Stimulated activated memory B cell treated with anti-CD40 and anti-IgM and Interleukin-4, amounts not matched to agents 10 μg/mL and 1 μg/mL and 100 μg/mL, for 72 hours (primary cell): ENCODE results near the gene FAM118A.
"Not testable (repeated sequence)": the region's sequence is repeated elsewhere in the genome, so short reads cannot be mapped to it uniquely, and the experiment has no call there.

Source experiments
- ATAC-seq: fragments of 150-1000 bp; cut with Tn5 transposase; 2 replicates; pipeline ENCODE4 v1.10.0; 2021
- H3K27ac Mint-ChIP-seq: one replicate; pipeline ENCODE4 v1.8.0; 2022; ENCODE audit warnings: mild to moderate bottlenecking, mixed read lengths
- H3K27me3 Mint-ChIP-seq: one replicate; pipeline ENCODE4 v1.8.0; 2022; ENCODE audit warnings: mixed read lengths
- H3K36me3 Mint-ChIP-seq: one replicate; pipeline ENCODE4 v1.8.0; 2022; ENCODE audit warnings: mixed read lengths
- H3K4me1 Mint-ChIP-seq: one replicate; pipeline ENCODE4 v1.8.0; 2022; ENCODE audit warnings: mixed read lengths
- H3K4me3 Mint-ChIP-seq: one replicate; pipeline ENCODE4 v1.8.0; 2022; ENCODE audit warnings: mild to moderate bottlenecking, moderate library complexity, mixed read lengths
- H3K9me3 Mint-ChIP-seq: one replicate; pipeline ENCODE4 v1.8.0; 2022; ENCODE audit warnings: mixed read lengths

Gene FAM118A

DNA sequence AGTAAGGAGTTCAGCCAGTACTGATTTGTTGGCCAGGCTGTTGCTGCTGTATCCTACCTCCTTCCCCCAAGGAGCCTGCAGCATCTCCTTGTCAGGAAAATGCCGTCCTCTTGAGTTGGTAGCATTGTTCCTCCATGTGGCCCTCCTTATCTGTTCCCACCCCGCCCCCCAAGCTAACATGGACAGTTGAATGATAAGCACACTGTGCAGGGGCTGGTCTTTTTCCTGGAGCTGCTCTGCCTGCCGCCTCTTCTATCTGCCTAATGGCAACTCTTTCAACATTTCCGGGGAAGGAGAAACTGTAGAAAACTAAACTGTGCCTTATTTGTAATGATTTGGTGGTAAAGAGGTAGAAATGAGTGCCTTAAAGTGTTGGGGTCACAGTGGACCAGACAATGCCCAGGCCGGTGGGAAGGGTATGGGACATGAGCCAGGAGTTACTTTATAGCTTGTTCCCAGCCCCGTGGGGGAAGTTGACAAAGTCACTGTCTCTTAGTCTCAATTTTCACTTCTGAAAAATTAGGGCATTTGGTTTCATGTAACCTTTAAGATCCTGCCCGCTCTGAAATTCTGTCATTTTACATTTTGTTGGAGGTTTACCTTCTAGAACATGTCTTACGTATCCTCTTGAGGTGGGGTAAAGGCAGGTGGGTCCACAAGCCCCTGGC lies 4.5 kb downstream of the FAM118A start:
- Mint-ChIP-seq H3K4me3 (no peak overlapping the region), H3K9me3 (no peaks in the 10 kb centered on the region), H3K27ac (peak overlapping the region; percentile 18), H3K4me1 (peaks cover 83% of the 10 kb centered on the region), H3K27me3 (no peaks in the 10 kb centered on the region), H3K36me3 (peaks cover 8% of the 10 kb centered on the region)
- ATAC-seq, result no peak

DNA sequence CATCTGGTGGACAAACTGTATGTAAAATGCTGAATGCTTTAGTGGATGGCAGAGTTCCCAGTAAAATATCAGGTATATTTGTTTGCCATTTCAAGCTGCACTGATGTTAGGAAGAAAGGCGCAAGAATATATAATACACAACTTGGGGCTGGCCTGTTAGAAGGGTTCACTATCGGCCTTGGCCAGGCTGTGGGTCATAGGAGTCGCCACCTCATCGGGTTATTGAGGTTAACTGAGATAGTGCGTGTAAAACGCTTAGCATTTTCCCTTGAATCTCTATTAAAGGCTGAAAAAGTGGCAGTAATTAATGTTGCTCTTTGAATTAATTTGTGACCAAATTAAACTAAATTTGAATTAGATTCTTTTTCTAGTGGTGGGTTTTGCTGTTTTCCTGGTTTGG lies 5.1 kb downstream of the FAM118A start:
- H3K4me3 Mint-ChIP-seq, result no peak overlapping the region
- H3K4me1 Mint-ChIP-seq, result peaks cover 87% of the 10 kb centered on the region
- H3K27ac Mint-ChIP-seq, result peak overlapping the region; percentile 18
- no peaks in the 10 kb centered on the region for H3K27me3 Mint-ChIP-seq
- ATAC-seq, result no peak
- H3K36me3 Mint-ChIP-seq, result peaks cover 8% of the 10 kb centered on the region
- no peaks in the 10 kb centered on the region for H3K9me3 Mint-ChIP-seq

DNA sequence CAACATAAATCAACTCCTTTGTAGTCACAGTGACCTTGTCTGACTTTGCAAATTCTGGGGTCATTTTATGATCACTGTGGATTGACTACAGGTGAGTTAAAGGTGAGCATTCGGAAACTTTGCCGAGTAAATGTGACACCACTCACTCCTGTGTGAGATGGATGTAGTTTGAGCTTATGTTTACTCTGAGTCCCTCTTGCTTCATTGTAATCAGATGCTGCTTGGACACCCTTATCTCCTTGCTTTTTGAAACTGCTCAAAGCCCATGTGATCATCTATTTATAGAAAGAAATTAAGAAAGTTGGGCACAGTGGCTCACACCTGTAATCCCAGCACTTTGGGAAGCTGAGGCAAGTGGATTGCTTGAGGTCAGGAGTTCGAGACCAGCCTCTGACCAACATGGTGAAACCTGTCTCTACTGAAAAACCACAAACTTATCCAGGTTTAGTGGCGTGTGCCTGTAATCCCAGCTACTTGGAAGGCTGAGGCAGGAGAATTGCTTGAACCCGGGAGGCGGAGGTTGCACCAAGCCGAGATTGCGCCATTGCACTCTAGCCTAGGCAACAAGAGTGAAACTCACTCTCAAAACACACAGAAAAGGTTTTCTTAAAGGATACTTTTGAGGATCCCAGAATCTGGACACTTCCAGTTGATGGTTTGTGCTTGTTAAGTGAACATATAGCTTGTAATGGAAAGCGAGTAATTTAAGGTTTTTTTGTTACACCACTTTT lies 7.2 kb downstream of the FAM118A start:
- Mint-ChIP-seq H3K4me3 (no peak overlapping the region), H3K36me3 (peaks cover 8% of the 10 kb centered on the region), H3K9me3 (no peaks in the 10 kb centered on the region), H3K27ac (no peak overlapping the region), H3K27me3 (no peaks in the 10 kb centered on the region), H3K4me1 (peaks cover 83% of the 10 kb centered on the region)
- ATAC-seq, result no peak

DNA sequence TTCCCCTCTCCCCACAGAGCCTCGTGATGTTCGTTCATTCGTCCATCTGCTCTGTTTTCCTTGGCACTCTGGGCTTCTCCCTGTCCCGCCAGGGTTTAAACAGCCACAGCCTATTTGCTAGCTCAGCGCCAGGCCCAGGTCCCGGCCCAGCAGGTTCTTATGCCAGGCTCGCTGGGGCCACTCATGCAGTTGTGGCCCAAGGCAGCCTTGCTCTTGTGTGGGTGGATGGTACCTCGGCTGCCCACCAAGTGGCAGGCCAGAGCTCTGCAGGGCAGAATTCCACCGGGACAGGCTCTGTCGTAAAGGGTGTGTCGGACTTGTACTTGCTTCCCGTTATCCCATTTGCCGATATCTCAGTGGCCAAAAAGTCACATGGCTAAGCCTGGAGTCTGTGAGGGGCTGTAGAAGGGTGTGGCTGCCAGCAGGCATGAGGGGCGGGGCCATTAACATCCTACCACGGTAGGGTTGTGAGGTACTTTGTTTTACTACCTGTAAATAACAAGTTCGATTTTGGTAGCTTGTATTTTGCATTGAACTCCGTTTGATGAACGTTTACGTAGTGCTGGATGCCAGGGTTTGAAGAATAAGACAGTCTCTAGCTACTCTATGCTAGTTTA lies 7.9 kb downstream of the FAM118A start:
- Mint-ChIP-seq H3K4me3 (peak overlapping the region; percentile 76), H3K9me3 (no peaks in the 10 kb centered on the region), H3K27ac (peak overlapping the region; percentile 94), H3K4me1 (peaks cover 81% of the 10 kb centered on the region), H3K36me3 (peaks cover 7% of the 10 kb centered on the region), H3K27me3 (no peaks in the 10 kb centered on the region)
- ATAC-seq, result no peak

DNA sequence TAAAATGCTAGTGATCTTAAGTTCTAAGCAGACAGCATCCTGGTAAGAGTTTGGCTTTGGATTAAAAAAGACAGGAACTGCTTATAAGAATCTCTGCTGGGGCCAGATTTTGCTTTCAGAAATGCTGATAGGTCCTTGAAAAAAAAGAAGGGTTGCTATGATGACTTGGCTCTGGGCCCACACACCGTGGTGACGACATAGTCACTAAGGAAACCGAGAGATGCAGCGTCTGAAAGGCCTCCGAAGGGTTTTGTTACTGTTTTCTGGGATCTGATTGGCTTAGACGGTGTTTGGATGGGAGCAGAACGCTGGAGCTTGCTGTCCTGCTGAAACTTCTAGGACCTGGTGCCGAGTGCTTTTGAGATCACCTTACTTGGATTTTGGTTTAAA lies 8.4 kb downstream of the FAM118A start:
- peak overlapping the region; percentile 76 for H3K4me3 Mint-ChIP-seq
- peaks cover 76% of the 10 kb centered on the region for H3K4me1 Mint-ChIP-seq
- peak overlapping the region; percentile 94 for H3K27ac Mint-ChIP-seq
- H3K9me3 Mint-ChIP-seq, result no peaks in the 10 kb centered on the region
- H3K27me3 Mint-ChIP-seq, result no peaks in the 10 kb centered on the region
- peaks cover 3% of the 10 kb centered on the region for H3K36me3 Mint-ChIP-seq
- ATAC-seq, result peak; percentile 87

DNA sequence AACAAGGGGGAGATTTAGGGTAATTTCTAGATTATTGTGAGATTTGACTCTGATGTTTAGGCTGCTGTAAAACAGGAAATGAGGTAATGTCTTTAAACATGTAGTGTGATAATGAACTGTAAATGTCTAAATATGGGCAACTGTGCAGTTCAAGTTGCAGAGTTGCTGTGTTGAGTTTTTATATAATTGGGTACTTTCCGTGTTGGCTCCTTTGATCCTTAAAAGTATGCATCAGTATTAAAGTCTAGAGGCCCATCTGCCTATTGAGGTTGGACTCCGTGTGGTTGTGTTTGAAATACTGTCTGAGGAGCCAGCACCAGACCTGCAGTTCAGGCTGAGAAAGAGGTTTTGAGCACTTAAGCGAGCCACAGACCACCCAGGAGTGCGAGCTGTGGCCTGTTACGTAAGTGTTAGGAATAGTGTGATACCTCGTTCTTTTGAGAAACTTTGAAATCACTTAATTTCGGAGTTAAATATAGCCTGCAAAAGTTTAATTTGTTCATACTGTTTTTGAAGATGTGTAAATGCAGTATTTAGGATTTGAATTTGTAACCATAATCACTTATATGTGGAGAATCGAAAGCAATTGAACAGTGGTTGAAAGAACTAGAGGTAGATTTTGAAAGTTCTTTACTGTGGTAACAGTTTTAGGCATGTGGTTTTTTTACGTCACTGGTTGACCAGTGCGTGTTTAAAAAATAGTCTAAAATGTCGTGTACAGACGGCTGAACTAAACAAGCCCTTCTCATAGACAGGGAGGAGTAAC lies 9.0 kb downstream of the FAM118A start:
- Mint-ChIP-seq H3K4me1 (peaks cover 72% of the 10 kb centered on the region), H3K9me3 (no peaks in the 10 kb centered on the region), H3K36me3 (peaks cover 6% of the 10 kb centered on the region), H3K27ac (peak overlapping the region; percentile 94), H3K4me3 (peak overlapping the region; percentile 76), H3K27me3 (no peaks in the 10 kb centered on the region)
- peak; percentile 73 for ATAC-seq

DNA sequence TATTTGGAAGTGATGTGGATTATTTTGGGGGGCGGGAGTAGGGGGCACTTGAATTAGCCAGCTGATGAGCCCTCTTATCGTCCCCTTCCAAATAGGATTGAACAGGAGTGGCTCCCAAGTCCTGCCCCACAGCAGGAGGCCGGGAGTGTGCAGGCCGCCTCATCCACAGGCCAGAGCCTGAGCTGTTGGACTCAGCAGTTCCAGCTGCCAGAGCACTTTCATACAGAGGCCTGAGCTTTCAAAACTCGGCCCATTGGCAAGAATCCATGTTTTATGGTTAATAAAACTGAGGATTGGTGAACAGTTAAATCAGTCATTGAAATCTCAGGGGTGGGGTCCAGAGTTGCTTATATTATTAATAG lies 9.6 kb downstream of the FAM118A start:
- ATAC-seq, result no peak
- H3K9me3 Mint-ChIP-seq, result no peaks in the 10 kb centered on the region
- H3K27me3 Mint-ChIP-seq, result no peaks in the 10 kb centered on the region
- peak overlapping the region; percentile 76 for H3K4me3 Mint-ChIP-seq
- peaks cover 12% of the 10 kb centered on the region for H3K36me3 Mint-ChIP-seq
- peak overlapping the region; percentile 94 for H3K27ac Mint-ChIP-seq
- peaks cover 70% of the 10 kb centered on the region for H3K4me1 Mint-ChIP-seq

DNA sequence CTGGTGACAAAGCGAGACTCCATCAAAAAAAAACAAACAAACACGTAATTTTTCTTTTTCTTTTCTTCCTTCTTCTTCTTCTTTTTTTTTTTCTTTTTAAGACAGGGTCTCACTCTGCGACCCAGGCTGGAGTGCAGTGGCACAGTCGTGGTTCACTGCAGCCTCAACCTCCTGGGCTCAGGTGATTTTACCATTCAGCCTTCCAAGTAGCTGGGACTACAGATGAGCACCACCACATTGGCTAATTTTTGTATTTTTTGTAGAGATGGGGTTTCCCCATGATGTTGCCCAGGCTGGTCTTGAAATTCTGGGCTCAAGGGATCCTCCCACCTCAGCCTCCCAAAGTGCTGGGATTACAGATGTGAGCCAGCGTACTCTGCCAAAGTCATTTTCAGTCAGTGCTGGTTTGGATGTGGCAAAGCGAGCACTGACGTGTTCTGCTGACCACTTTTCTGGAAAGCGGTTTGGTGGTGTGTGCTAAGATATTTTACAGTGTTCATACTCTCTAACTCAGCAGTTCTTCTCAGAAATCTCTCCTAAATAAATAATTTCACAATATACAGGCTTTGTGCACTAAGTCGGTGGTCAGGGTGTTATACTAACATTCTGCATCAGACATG lies 10.7 kb downstream of the FAM118A start:
- no peak for ATAC-seq
- Mint-ChIP-seq H3K27me3 (no peaks in the 10 kb centered on the region), H3K4me3 (no peak overlapping the region), H3K4me1 (peaks cover 59% of the 10 kb centered on the region), H3K27ac (peak overlapping the region; percentile 94), H3K36me3 (peaks cover 19% of the 10 kb centered on the region), H3K9me3 (no peaks in the 10 kb centered on the region)

DNA sequence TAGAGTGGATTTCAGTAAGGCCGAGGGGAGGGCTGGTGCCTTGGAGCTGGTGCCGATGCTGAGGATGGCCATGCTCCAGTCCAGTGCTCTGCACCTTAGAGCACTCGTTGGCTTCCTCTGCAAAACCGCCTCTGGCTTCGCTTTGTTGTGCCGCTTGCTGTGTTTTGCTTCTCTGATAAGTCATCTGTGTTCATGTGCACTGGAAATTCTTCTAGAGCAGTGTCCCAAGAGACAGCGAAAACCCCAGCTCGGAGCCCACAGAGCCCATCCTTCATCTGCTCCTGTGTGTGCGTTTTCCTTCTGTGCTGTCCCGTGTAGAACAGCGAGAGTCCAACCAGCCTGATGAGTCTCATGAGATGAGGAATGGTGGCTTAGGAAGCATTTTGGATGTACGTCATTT lies 12.1 kb downstream of the FAM118A start:
- Mint-ChIP-seq H3K27ac (peak overlapping the region; percentile 46), H3K4me1 (peaks cover 47% of the 10 kb centered on the region), H3K9me3 (no peaks in the 10 kb centered on the region), H3K36me3 (peaks cover 26% of the 10 kb centered on the region), H3K27me3 (no peaks in the 10 kb centered on the region), H3K4me3 (no peak overlapping the region)
- peak; percentile 65 for ATAC-seq

DNA sequence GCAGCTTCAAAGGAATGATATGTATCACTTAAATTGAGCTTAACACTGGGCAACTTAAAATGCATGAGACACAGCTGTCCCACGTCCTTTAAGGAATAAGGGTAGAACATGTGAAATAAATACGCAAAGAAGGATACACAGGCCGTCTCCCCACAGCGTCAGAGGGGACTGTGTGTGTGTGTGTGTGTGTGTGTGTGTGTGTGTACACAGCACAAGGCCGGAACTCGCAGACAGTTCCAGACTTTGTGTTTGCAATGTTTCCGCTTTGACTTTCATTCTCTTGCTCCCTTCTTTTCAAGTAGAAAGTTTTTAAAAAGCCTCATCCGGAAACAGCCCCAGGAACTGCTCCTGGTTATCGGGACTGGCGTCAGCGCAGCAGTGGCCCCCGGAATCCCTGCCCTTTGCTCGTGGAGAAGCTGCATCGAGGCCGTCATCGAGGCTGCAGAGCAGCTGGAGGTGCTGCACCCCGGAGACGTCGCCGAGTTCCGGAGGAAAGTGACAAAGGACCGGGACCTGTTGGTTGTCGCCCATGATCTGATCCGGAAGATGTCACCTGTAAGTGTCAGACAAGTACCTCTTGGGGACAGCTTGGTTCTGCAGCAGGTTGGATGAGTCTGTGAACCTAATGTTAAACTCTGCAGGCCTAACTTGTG lies 13.3 kb downstream of the FAM118A start:
- no peak overlapping the region for H3K27ac Mint-ChIP-seq

DNA sequence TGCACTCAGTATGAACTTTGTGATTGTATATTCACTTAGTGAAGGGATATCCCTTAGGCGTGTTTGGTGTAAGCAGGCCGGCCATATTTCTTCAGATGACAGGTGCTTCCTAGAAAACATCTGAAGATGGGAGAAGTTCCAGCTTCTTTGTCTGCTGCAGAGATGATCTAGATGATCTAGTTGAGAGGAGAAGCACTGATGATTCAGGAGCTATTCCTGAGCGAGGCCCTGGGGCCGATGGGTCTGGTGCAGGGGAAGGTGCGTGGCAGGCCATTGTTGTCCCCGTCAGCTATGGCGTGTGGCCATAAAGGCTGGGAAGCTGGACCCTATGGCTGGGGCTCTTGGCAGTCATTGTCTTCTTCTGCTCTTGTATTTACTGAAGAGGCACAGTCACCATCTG lies 14.0 kb downstream of the FAM118A start:
- no peaks in the 10 kb centered on the region for H3K27me3 Mint-ChIP-seq
- no peak overlapping the region for H3K27ac Mint-ChIP-seq
- H3K36me3 Mint-ChIP-seq, result peaks cover 34% of the 10 kb centered on the region
- no peak for ATAC-seq
- no peak overlapping the region for H3K4me3 Mint-ChIP-seq
- peaks cover 35% of the 10 kb centered on the region for H3K4me1 Mint-ChIP-seq
- H3K9me3 Mint-ChIP-seq, result no peaks in the 10 kb centered on the region

More for the DNA sequence above, 13.3 kb downstream of the FAM118A start:
- H3K4me1 Mint-ChIP-seq, result peaks cover 42% of the 10 kb centered on the region
- H3K9me3 Mint-ChIP-seq, result no peaks in the 10 kb centered on the region
- H3K36me3 Mint-ChIP-seq, result peaks cover 34% of the 10 kb centered on the region
- no peak overlapping the region for H3K4me3 Mint-ChIP-seq
- no peaks in the 10 kb centered on the region for H3K27me3 Mint-ChIP-seq
- no peak for ATAC-seq

DNA sequence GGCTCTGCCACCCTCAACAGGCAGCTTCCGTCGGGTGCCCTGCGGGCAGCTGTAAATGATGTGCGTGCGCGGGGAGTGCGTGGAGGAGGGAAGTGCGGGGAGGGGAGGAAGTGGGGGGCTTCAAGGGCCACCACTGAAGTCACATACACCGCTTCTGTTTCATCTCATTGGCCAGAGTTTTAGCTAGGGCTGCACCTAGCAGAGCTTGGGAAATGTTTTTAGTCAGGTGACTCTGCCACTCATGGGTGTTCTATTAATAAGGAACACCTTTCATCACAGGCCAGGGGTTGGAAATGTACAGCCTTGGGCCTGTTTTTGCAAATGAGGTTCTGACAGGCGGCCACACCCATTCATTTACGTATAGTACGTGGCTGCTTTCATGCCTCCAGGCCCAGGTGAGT lies 14.6 kb downstream of the FAM118A start:
- Mint-ChIP-seq H3K4me3 (no peak overlapping the region), H3K27ac (no peak overlapping the region)
- ATAC-seq, result no peak

DNA sequence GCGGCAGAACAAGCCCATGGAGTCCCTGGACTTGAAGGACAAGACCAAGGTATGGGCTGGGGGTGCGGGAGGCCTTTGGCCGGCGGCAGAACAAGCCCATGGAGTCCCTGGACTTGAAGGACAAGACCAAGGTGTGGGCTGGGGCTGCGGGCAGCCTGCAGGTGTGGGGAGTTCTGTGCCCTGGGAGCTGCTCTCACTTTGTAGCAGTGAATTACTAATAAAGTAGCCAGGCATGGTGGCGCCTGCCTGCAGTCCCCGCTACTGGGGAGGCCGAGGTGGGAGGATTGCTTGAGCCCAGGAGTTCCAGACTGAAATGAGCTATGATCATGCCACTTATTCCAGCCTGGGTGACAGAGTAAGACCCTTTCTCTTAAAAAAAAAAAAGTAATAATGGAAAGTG lies 18.5 kb downstream of the FAM118A start:
- H3K36me3 Mint-ChIP-seq, result peaks cover 69% of the 10 kb centered on the region
- not testable (repeated sequence) for H3K27ac Mint-ChIP-seq, H3K4me1 Mint-ChIP-seq, ATAC-seq, H3K9me3 Mint-ChIP-seq, H3K4me3 Mint-ChIP-seq, H3K27me3 Mint-ChIP-seq

More for the DNA sequence above, 14.6 kb downstream of the FAM118A start:
- peaks cover 36% of the 10 kb centered on the region for H3K36me3 Mint-ChIP-seq
- H3K9me3 Mint-ChIP-seq, result no peaks in the 10 kb centered on the region
- H3K27me3 Mint-ChIP-seq, result no peaks in the 10 kb centered on the region
- H3K4me1 Mint-ChIP-seq, result peaks cover 29% of the 10 kb centered on the region

DNA sequence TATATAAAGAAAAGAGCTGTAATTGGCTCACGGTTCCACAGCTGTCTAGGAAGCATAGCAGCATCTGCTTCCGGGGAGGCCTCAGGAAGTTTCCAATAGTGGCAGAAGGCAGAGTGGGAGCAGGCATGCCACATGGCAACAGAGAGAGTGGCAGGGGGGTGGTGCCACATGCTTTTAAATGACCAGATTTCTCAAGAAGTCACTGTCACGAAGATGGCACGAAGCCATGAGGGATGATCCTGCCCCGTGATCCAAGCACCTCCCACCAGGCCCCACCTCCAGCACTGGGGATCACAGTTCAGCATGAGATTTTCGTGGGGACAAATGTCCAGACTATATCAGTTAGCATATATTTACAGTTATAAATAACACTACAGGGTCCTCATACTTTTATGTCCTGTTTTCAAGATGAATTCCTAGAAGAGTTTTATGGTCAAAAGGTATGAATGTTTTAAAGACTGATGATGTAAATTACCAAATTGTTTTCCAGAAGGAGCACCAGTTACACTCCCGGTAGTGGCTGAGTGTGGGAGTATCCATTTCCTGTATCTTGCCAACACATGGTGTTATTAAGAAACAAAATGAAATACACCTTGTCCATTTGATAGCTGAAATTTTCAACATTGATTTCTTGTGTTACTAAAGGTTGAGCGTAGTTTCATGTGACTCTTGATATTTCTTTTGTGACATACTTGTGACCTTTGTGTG lies 19.2 kb downstream of the FAM118A start:
- ATAC-seq, result no peak

More for the DNA sequence above, 19.2 kb downstream of the FAM118A start:
- Mint-ChIP-seq H3K36me3 (peaks cover 62% of the 10 kb centered on the region), H3K9me3 (no peaks in the 10 kb centered on the region), H3K27ac (no peak overlapping the region), H3K4me1 (peaks cover 2% of the 10 kb centered on the region), H3K27me3 (no peaks in the 10 kb centered on the region), H3K4me3 (no peak overlapping the region)
